CD4-positive, alpha-beta T cell treated with Interleukin-17A for 1 hour (primary cell): ENCODE data around the gene CYP4F22.

ENCODE experiments used
- DNase-seq: peaks from one replicate; pipeline ENCODE4 v3.0.0-alpha.2; 2020

CYP4F22 gene

DNA sequence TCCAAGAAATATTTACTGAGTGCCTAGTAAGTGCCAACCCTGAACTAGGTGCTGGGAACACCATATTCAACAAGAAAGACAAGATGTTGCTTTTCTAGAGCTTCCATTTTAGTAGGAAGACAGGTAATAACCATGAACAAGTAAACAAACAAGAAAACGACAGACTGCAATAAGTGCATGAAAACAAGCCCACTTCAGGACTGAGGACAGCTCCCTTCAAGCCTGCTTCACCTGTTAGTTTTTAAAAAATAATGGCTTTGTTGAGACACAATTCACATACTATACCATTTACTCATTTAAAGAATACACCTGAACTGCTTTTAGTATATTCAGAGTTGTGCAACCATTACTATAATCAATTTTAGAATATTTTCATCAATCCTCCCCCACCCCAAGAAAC, 30.4 kb downstream of the CYP4F22 start:
- no peak for DNase-seq

DNA sequence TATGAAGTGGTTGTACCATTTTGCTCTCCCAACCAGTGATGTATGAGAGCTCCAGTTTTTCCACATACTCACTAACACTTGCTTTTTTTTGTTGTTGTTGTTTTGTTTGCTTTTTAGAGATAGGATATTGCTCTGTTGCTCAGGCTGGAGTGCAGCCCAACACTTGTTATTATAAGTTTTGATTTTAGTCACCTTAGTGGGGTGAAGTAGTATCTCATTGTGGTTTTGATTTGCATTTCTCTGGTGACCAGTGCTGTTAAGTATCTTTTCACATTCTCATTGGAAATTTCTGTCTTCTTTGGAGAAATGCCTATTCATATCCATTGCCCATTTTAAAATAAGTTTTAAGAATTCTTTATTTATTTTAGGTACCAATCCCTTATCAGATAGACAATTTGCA, 31.3 kb downstream of the CYP4F22 start:
- DNase-seq = no peak

DNA sequence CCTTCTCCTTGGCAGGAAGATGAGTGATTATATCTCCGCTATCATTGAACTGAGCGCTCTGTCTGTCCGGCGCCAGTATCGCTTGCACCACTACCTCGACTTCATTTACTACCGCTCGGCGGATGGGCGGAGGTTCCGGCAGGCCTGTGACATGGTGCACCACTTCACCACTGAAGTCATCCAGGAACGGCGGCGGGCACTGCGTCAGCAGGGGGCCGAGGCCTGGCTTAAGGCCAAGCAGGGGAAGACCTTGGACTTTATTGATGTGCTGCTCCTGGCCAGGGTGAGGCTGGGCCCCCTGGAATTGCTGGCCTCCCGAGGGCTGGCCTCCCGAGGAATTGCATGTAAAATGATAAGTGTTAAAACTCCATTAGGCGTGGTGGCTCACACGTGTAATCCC, 32.1 kb downstream of the CYP4F22 start:
- no peak for DNase-seq

DNA sequence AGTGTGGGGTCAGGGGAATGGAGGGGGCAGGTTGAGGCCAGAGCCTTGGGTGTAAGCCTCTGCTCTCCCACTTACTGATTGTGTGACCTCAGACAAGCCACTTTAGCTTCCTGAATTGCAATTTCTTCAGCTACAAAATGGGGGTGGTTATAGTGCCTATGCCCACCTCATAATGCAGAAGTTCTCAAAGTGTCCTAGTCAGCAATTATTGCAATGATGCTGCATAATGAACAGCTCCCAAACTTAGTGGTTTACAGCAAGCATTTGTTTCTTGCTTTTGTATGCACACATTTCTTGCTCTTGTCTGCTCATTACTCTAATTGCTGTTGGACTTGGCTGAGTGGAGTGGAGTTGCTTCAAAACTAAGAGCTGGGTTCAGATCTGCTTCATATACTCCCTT, 36.0 kb downstream of the CYP4F22 start:
- DNase-seq = no peak

DNA sequence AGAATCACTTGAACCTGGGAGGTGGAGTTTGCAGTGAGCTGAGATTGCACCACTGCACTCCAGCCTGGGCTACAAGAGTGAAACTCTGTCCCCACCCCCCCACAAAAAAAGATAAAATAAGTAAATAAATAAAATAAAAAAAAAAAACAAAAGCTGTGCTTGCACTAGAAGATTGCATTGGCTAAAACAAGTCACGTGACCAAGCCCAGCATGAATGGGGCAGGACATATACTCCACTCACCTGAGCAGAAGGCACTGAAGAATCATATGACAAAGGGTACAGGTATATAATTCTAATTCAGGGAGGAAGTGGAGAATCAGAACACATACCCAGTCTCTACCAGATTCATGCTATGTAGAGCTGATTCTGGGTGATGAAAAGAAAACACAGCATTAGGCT, 36.6 kb downstream of the CYP4F22 start:
- DNase-seq = no peak

DNA sequence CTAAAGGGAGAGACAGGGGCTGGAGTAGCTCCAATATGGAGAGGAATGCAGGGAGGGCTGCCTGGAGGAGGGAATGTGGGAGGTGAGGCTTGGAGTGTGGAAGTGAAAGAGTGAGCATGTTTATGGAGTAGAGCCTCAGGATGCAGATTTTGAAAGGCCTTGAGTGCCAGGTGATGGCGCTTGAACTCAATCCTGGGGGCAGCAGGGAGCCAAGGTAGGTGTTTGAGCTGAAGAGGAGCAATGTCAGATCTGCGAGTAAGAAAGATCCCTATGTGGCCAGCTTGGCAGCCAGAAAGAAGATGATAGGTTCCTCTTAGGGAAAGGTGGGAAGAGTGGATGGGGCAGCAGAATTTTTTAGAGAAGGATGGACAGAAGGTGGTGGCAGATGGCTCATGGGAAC, 40.3 kb downstream of the CYP4F22 start:
- DNase-seq = no peak

DNA sequence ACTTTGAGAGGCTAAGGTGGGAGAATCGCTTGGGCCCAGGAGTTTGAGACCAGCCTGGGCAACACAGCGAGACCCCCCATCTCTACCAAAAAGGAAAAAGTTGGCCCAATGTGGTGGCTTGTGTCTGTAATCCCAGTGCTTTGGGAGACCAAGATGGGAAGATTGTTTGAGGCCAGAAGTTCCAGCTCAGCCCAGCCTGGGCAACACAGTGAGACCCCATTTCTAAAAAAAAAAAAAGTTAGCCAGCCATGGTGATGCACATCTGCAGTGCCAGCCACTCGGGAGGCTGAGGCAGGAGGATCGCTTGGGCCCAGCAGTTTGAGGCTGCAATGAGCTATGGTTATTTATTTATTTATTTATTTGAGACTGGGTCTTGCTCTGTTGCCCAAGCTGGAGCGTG, 41.3 kb downstream of the CYP4F22 start:
- DNase-seq = no peak

DNA sequence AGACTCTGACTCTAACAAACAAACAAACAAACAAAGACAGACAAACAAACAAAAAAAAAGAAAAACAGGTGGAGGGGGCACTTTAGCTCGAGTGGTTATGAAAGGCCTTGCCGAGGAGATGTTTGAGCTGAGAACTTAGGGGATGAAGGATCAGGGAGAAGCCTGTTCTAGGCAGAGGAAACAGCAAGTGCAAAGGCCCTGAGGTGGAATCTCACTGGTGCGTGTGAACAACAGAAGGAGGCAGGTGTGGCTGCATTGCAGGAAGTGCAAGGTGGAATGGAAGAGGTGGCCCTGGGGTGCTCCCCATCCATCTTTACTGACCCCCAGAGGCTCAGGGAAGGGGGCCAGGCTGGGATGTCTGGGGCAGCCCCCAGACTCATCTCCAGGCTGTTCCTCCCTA, 41.9 kb downstream of the CYP4F22 start:
- no peak for DNase-seq

DNA sequence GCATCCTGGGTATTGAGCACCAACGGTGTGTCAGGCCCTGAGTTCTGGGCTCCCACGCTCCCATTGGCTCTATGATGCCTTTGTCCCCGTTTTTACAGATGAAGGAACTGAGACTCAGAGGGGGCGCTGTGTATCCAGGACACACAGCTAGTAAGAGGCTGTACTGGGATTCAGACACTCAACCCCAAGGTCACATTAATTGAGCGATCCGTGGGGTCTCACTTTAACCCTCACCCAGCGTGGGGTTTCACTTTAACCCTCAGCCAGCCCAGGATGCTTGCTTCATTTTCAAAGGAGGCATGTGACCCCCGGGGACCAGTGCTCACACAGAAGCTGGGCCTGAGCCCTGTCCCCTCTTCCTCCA, 42.6 kb downstream of the CYP4F22 start:
- no peak for DNase-seq

DNA sequence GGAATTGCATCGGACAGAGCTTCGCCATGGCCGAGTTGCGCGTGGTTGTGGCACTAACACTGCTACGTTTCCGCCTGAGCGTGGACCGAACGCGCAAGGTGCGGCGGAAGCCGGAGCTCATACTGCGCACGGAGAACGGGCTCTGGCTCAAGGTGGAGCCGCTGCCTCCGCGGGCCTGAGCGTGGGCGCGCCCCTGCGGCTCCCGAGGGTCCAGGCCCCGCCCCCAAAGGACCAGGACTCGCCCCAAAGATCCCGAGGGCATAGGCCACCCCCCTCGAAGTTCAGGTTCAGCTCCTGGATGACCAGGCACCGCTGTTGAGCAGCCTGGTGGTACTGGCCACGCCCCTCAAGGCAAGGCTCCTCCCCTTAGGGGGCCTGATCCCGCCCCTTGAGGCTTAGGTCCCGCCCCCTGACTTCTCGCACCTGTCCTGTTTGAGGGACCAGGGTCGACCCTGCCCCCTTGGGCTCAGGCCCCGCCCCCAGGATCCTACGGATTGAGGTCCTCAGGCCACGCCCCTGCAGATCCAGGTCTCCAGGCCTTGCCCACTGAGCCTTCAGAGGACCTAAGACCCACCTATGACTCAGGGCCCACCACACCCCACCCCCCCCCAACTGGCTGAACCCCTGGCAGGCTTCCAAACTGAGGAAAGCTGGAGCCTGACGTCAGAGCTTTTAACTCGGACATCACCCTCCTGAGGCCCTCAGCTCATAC, 43.1 kb downstream of the CYP4F22 start:
- DNase-seq = peak; percentile 85

DNA sequence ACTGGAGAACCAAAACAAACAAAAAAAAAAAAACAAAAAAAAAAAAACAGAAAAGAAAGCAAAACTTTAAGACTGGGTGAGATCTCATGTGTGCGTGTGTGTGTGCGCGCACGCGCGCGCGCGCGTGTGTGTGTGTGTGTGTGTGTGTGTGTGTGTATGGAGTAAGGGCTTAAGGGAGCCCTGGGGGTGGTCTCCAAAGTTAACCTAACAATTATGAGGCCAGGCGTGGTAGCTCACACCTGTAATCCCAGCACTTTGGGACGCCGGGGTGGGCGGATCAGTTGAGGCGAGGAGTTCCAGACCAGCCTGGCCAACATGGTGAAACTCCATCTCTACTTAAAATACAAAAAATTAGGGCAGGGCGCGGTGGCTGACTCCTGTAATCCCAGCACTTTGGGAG, 46.7 kb downstream of the CYP4F22 start:
- no peak for DNase-seq

DNA sequence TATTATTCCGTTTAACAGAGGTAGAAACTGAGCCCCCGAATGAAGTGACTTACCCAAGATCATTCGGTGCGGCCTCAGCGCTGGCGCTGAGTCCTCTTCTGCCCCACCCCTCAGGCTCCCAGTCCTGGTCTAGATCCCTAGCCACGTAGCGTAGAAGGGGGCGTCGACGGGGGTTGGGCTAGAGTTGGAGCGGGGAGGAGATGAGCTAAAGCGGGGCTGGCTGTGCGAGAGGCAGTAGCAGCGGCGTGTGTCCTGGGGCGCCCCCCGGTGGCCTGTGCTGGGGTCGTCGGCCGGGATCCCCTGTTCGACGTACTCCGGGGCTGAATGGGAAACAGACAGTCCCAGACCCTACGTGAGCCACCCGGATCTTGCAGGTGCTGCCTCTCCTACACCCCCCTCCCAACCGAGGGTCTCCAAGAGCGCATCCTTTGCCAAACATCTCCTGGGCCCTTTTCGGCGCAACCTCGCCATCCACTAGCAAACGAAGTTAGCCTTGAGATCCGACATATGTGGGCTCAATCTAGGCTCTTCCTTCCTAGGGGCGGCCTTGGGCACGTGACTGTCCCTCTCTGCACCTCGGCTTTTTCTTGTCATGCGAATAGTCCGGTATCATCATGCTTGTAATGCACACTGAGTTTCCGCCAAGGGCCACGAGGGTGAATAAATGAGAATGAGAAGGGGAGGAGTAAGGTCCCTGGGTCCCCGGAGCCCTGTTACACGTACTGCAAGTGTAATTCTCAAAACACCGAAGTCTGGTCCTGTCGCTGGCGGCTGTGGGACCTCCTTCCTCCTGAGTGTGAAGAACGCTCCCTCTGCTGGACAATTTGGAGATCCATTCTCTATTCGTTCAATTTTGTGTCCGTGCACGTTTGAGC, 47.7 kb downstream of the CYP4F22 start:
- peak; percentile 95 for DNase-seq

DNA sequence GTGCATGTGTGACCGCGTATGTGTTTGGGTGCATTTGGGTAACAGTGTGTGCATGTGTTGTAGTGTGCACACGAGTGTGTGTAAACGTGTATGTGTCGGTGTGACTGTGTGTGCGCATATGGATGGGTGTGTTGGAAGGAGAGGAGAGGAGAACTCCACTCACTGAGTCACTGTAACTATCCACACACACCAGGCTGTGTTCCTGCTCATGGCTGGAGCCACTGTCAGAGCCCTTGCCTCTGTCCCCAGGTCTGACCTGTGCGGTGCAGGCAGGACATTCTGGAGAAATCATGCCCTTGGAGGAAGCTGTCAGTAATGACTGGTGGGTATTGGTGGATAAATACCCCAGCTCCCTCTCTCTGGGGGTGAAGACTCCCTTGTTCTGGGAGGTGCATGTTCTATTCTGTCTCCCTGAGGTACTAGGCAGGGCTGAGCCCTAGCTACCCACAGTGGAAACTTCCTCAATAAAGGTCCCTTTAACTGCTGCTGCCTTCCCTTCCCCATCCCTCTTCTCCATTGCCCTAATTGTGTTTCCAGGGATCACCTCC, 48.4 kb downstream of the CYP4F22 start:
- DNase-seq = no peak

DNA sequence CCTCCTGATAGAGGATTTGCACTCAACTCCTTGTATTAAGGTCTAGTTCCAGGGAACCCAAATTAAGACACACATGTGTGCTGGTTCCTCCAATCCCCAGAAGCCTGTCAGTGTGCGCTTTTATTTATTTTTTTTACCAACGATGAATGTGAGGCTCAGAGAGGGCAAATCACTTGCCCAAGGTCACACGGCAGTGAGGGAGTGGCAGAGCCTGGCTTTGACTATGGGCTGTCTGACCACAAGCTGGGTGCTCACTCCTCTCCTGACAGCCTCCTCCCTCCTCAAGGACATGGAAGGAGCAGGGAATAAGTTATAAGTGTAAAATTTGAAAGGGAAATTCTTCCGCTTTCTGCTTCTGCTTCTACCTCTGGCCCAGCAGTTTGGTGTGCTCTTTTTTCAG, 48.9 kb downstream of the CYP4F22 start:
- no peak for DNase-seq

DNA sequence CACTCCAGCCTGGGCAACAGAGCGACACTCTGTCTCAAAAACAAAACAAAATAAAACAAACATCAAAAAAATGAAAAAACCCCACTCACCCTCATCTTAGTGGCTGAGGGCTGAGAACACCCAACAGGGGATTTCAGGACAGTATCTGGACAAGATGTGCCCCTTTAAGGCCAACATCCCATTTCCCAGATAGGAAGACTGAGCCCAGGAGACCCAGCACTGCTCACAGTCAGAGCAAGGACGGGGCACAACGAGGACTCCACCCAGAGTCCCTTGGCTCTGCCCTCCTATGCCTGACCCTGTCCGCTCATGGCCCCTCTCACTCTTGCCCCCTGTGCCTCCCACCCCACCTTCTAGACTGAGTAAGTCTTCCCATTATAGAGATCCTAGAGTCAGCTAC, 53.8 kb downstream of the CYP4F22 start:
- no peak for DNase-seq

DNA sequence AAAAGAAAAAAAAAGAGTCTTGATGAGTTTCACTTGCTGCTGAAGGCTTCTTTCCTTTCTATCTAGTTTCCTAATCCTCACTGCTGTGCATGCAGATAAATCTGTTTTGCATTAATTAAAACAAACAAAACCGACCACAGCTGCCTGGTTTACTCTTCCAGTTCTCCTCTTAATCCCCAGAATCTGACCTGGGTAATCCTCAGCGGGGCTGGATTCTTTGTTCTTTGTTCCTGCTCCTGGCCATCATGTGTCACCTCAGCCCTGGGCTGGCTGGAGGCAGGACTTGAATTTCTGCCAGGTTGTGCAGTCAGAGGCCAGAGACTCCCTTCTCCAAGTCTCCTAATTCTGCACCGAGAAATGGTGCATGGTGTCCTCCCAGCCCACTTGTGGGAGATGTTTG, 54.5 kb downstream of the CYP4F22 start:
- DNase-seq = no peak

DNA sequence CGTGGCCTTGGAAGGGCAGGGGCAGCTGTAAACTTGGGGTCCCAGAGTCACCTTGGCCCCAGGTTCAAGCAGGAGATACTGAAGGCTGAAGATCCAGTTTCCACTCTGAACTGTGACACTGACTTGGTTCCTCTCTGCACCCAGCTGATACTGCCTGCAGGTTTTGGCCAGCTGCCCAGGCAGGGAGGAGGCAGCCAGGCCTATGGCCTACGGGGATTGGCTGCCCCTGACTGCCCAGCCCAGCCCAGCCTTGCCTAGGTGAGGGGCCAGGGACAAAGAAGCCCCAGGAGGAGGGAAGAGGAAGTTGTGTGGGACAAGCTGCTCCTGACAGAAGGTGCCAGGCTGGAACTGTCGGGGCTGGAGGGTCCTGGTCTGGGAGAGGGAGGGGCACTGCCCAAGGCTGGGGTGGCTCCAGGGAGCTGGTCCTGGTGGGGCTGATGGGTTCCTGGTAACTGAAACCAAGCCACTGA, 55.0 kb downstream of the CYP4F22 start:
- DNase-seq = no peak

DNA sequence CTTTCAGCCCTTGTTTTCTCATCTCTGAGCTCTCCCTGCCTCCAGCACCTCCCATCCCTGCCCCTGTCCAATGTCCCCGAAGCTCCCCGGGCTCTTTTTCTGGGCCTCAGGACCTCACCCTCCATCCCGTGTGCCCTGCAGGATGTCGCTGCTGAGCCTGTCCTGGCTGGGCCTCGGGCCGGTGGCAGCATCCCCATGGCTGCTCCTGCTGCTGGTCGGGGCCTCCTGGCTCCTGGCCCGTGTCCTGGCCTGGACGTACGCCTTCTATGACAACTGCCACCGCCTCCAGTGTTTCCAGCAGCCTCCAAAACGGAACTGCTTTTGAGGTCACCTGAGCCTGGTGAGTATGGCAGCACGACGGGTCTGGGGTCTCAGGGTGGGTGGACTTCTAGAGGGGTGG, 55.6 kb downstream of the CYP4F22 start:
- DNase-seq = no peak

DNA sequence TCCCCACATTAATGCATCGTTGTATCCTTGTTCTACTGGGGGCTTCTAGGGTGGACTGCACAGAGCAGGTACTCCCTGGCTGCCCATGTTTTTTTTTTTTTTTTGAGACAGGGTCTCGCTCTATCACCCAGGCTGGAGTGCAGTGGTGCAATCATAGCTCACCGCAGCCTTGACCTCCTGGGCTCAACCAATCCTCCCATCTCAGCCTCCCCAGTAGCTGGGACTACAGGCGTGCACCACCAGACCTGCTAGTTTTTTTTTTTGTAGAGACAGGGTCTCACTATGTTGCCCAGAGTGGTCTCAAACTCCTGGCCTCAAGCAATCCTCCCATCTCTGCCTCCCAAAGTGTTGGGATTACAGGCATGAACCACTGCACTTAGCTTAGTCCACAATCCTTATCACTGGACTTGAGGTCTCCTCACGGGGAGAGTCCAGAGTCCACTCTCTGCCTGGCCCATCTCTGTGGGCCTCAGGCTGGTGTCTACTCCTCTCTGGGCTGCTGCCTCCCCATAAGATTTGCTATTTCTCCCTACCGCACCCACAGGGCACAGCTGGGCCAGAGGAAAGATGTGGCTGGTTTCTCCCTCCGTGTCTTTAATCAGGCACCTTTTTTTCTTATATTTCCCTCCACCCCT, 56.3 kb downstream of the CYP4F22 start:
- DNase-seq = no peak

DNA sequence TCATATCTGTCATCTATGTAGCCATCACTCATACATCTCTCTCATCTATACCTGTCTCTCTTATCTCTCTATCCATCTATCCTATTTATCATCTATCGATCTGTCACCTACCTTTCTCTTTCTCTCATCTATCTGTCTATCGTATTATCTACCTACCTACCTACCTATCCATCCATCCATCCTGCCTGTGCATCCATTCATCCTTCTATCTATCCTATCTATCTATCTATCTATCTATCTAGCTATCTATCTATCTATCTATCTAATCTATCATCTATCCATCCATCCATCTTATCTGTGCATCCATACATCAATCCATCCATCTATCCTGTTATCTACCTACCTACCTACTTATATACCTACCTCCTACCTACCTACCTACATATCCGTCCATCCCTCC, 62.1 kb downstream of the CYP4F22 start:
- DNase-seq = no peak

DNA sequence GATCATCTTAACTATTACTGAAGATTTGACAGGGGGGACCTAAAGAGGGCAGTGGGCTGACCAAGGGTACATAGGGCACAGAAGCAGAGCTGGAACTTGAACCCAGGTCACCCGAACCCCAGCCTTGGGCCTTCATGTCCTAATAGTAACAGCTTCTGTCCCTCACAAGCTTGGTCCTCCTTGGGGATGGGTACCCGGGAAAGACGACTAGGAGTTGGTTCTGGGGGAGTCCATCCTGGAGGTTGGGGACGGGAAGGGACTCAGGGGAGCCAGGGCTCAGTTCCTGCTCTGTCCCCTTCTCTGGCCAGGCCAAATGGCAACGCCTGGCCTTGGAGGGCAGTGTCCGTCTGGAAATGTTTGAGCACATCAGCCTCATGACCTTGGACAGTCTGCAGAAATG, 67.1 kb downstream of the CYP4F22 start:
- no peak for DNase-seq

DNA sequence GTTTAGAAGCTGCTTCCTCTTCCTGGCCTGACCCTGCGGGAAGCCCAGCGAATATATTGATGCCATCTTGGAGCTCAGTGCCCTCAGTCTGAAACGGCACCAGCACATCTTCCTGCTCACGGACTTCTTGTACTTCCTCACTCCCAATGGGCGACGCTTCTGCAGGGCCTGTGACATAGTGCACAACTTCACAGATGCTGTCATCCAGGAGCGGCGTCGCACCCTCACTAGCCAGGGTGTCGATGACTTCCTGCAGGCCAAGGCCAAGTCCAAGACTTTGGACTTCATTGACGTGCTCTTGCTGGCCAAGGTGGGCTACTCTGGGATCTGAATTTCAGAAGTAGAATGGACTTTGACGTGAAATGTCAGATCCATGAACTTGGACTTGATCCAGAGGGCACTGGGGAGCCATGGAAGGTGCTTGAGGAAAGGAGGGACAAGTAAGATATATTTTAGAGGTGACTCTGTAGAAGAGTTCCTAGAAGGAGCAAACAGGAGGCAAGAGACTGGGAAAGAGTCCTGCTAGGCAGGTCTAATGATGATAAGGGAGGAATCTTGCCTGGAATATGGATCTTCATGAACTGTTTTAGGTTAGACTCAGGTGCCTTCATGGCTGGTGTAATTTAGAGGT, 68.3 kb downstream of the CYP4F22 start:
- DNase-seq = no peak

DNA sequence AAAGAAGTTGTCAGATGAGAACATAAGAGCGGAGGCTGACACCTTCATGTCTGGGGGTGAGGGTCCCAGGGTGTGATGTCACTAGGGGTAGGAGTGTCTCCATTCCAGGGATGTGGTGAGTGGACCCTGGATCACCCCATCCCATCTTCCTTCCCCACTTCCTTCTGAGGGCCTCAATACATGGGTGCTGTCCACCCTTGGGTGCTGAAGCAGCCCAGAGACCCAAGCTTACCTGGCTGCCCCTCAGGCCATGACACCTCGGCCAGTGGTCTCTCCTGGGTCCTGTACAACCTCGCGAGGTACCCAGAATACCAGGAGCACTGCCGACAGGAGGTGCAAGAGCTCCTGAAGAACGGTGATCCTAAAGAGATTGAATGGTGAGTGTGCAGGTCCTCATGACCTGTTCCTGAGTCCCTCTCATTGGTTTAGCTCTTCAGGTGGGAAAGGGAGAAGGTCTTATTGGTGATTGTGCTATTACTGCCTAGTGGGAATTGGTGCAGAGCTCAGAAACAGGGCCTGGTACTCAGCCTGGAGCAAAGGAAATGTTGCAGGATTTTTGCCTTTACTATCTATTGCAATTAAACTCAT, 69.0 kb downstream of the CYP4F22 start:
- DNase-seq = no peak
